ENCODE data around the gene ELMO1.

The ELMO1 gene

DNA sequence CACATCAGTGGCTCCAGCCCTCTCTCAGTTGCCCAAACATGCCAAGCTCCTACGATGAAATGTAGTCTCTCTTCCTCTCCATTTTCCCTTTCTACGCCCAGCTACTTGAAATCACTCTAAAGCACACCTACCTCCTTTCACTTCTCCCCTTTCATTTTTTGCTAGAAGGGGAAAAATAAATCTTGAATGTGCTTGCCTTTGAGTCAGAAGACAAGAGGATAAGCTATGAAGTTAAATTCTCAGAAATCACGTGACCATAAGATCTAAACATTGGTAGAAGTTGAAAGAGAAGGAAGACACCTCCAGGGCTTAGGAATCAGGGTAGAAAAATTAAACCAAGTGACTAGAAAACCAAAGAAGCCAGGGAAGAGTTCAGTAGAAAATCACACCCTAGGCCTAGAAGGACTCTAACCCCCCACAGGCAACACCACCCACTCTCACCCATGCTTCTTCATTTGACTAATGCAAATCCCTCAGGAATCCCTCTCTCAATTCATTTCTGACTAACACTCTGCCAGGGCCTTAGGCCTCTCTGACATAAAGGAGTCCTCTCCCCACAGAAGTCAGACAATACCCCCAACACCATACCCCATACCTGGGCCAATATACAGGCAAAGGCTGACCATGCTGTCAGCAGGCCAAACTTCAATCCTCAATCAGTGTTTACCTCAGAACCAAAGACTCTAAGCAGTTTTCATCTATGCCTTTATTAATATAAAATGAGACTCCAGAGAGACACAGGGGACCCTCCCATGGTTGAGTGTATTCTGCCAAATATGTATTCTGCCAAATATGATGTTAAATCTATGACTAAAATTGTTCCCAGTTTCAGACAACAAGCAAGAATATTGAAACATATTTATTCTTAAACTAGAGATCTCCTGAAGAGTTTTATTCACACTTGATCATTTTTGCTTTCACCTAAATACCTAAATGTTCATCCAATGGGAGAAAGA is 84.8 kb downstream of the ELMO1 start:
- no peak for DNase-seq

- DNase-seq: no peak
Observed at GRCh38 chr7:37362802-37363201, 85.9 kb downstream of the ELMO1 start.

- DNase-seq: no peak
Observed at GRCh38 chr7:37360484-37360883, 88.2 kb downstream of the ELMO1 start.

DNA sequence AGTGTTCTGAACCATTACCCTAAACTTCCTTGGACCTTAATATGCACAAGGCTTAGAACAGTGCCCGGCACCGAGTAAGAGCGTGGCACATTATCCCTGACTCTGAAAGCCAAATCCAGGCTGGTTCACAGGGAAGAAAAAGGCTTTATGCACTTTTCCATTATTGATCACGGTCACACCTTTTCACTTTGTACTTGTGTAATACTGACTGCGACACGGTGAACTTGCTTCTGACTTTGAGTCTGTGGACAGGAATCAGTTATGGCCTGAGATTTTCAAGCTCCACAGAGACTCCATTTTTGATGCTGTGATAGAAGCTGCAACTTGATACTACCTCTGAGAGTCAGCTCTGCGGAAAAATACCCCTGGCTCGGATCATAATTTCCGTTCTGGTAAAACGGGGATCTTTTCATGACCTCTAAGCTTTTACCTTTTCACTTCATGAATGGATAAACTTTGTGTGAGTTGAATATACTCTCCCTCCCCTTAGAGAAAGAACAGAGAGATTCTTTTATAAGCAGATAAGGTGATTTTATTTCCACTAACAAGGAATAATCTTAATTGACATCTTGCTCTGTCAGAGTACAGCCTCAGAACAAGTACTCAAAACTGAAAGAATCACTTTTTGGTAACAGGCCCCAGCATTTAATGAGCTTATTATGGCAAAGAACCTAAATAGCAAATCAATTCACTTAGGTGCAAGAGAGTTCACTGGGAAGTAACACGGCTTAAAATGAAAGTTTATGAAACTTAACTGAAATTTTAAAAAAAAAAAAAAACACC is 88.8 kb downstream of the ELMO1 start:
- no peak for DNase-seq

- no peak for DNase-seq
Observed at GRCh38 chr7:37359180-37359579, 89.5 kb downstream of the ELMO1 start.

DNA sequence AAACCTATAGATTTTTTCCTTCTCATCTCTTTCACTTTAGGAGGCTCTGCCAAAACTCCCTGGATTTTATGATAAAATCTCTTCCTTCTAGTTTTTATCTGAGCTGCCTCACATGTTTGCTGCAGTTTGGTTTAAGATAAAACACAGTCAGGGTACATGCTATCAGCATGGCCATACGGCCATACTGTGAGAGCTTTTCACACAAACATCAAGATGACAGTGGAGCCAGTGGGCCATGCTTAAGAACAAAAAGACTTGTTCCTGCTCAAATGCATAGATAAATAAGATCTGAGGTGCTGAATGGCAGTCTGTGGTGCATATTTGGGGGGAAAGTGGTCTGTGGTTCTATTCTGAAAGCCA is 91.0 kb downstream of the ELMO1 start:
- DNase-seq: no peak

DNA sequence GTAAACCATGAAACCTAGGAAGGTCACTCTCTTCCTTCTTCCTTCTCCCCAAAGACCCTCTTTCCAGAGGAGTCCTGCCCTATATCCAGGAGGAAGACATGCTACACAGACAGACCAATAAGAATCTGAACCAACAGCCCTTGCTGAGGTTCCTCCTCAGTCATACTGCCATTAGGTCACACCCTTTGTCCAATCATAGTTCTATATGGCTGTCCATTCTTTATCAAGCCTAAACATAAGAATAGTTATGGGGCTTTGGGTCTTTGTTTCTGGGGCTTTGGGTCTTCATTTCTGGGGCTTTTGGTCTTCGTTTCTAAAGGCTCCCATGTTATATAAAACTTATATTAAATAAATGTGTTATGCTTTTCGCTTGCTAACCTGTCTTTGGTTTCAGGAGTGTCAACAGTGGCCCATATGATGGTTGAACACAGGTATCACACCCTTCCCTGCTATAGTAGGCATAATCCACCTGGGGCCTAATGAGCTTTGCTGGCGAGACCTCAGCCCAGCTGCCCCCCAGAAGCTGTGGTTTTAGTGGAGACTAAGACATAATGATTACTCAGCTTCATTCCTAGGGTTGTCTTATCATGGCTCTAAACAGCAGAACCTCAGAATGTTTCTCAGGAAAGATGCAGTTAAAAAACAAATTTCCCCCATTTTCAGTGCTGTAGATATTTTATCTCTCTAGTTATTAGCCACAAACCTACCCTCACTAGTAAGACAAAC is 91.6 kb downstream of the ELMO1 start:
- DNase-seq: no peak

GRCh38 chr7:37354656-37355131 is 94.0 kb downstream of the ELMO1 start:
- peak; percentile 34 for DNase-seq

GRCh38 chr7:37353949-37354655 is 94.6 kb downstream of the ELMO1 start:
- no peak for DNase-seq

GRCh38 chr7:37352974-37353948 is 95.4 kb downstream of the ELMO1 start:
- peak; percentile 66 for DNase-seq

- DNase-seq: no peak
Observed at GRCh38 chr7:37352251-37352880, 96.3 kb downstream of the ELMO1 start.

DNA sequence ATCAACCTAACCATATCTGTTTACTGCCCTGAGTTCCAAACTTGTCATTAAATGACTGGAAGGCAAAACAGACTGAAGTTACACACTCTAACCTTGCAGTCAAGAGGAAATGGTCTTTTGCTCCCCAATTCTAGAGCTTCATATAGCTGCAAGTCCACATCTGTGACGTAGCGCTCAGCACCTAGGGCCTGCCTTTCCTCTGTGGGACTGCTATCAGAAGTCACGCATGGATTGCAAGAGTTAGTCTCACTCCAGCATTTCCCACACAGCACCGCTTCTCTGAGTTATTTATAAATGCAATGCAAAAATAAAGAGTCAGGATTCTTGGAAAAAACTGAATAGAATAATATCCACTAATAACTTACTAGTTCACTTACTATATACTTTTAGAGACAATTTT is 96.9 kb downstream of the ELMO1 start:
- no peak for DNase-seq

- no peak for DNase-seq
Observed at GRCh38 chr7:37349979-37350590, 98.6 kb downstream of the ELMO1 start.

DNA sequence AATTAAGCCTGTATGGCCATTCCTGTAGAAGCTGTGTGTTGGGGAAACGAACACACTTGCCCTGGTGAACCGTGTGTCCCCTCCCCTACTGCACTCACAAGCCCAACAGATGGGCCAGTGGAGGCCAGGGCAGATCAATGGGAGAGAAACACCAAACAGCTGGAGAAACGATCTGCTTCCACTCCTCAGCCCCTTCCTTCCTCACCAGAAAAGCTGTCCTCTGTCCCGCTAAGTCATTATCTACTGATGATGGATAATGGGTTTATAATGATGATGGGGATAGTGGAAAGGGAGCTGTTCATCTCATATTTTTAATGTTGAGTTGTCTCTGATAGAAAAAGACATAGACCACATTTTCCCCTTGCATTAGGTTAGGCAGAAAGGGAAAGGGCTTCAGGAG is 99.7 kb downstream of the ELMO1 start:
- no peak for DNase-seq

- no peak for DNase-seq
Observed at GRCh38 chr7:37346761-37347160, 101.9 kb downstream of the ELMO1 start.

DNA sequence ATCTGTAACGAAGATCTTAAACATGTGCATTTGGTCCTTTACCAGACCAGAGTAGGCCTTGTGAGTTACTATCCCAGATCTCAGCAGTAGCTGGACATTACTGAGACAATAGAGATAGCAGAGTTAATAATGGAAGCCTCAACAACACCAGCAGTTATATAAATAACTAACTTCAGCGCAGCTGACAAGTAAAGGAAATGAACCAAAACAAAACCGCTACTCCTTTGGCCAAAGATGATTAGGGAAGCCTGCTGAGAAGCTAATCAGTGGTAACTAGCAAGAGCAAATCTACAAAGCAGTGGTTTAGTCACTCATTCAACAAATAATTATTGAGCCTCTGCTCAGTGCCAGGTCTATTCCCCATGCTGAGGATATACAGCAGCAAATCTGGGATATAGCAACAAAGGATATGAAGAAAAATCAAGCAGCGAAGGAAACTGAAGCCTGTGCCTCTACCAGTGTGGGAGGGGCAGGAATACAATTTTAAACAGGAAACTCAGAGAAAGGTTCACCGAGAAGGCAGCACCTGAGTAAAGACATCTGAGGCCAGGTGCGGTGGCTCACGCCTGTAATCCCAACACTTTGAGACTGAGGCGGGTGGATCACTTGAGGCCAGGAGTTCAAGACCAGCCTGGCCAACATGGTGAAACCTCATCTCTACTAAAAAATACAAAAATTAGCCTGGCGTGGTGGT is 103.6 kb downstream of the ELMO1 start:
- no peak for DNase-seq

DNA sequence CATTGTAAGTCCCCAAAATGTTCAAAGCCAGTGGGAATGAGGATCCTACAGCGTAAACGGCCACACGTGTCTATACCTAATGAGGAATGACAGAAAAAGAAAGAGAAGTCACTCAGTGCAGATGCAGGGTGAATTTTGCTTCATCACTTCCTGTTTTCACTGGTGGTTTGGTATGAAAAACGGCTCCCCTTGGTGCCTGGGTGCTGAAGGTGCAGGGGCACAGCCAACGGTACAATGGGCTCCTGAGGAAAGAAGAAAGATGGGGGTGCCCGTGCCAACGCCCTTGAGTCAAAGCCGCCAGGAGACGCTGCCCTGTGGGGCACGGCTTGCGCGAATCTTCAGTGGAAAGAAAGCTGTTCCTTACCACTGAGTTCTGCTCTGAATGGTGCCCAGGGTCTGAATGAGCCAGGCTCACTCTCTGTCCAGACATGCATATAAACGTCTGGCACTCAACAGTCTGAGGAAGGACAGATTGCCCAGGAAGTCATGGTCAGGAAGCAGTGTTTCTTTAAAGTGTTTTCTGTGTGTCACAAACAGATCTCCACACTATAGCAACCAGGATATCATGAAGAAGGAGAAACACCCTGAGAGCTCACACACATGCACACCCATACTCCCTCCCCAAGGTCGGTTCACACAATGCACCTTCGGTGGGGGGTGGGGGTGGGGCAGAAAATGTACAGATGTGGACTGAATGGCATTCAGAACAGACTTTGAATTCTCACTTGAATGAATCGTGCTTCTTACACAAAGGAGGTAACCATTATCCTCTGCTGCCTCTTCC is 105.8 kb downstream of the ELMO1 start:
- DNase-seq: peak; percentile 71

- DNase-seq: no peak
Observed at GRCh38 chr7:37342176-37342687, 106.4 kb downstream of the ELMO1 start.

Measured in activated CD4-positive, alpha-beta T cell treated with anti-CD3 and anti-CD28 coated beads, Interleukin-2, amount 50 U/mL, for 1 hour (primary cell).